ENCODE measurements around the gene ABHD13. TPM values are rescaled to one million over a fixed set of nuclear protein-coding genes. Genes with fewer than 3 reads are reported as not detected.

ABHD13 gene
- total and polyA plus RNA-seq, 5 experiments from 2014 or later = 4.8 to 15.9 (median 6.8) TPM

- Mint-ChIP-seq H3K9me3 (no peaks in the 10 kb centered on the region), H3K4me3 (peak overlapping the region in 1 of 10 donors; percentile 13), H3K36me3 (no peaks in the 10 kb centered on the region), H3K27ac (peak overlapping the region in 3 of 10 donors; percentile 7 to 87 (median 25)), H3K4me1 (peaks cover 10 to 37% (median 29%) of the 10 kb centered on the region in 4 donors), H3K27me3 (no peaks in the 10 kb centered on the region)
- DNase-seq (no peak), ATAC-seq (no peak)
- POLR2A ChIA-PET = no interaction called here
These were observed 54.1 kb downstream of the ABHD13 start for GRCh38 chr13:108272333-108272732.

GRCh38 chr13:108273429-108274118, 55.4 kb downstream of the ABHD13 start:
- POLR2A ChIA-PET = no interaction called here
- H3K9me3 Mint-ChIP-seq = no peaks in the 10 kb centered on the region
- peaks cover 10 to 28% (median 22%) of the 10 kb centered on the region in 4 donors for H3K4me1 Mint-ChIP-seq
- no peaks in the 10 kb centered on the region for H3K27me3 Mint-ChIP-seq
- H3K27ac Mint-ChIP-seq = no peak overlapping the region
- H3K36me3 Mint-ChIP-seq = no peaks in the 10 kb centered on the region
- DNase-seq (no peak), ATAC-seq (no peak)
- H3K4me3 Mint-ChIP-seq = no peak overlapping the region

GRCh38 chr13:108274718-108275117, 56.5 kb downstream of the ABHD13 start:
- ATAC-seq = no peak
- H3K4me3 Mint-ChIP-seq = no peak overlapping the region
- POLR2A ChIA-PET = no interaction called here
- H3K27me3 Mint-ChIP-seq = peaks cover 0 to 5% (median 0%) of the 10 kb centered on the region in 5 donors
- H3K4me1 Mint-ChIP-seq = peaks cover 7 to 18% (median 12%) of the 10 kb centered on the region in 4 donors
- H3K27ac Mint-ChIP-seq = no peak overlapping the region
- H3K9me3 Mint-ChIP-seq = no peaks in the 10 kb centered on the region
- no peak for DNase-seq
- H3K36me3 Mint-ChIP-seq = peaks cover 0 to 7% (median 0%) of the 10 kb centered on the region in 3 donors

GRCh38 chr13:108276060-108276459, 57.9 kb downstream of the ABHD13 start:
- ATAC-seq (no peak), DNase-seq (no peak)
- H3K9me3 Mint-ChIP-seq = no peaks in the 10 kb centered on the region
- no peak overlapping the region for H3K4me3 Mint-ChIP-seq
- H3K4me1 Mint-ChIP-seq = peaks cover 0 to 6% (median under 1%) of the 10 kb centered on the region in 4 donors
- peaks cover 0 to 7% (median 1%) of the 10 kb centered on the region in 3 donors for H3K36me3 Mint-ChIP-seq
- H3K27ac Mint-ChIP-seq = no peak overlapping the region
- POLR2A ChIA-PET = no interaction called here
- H3K27me3 Mint-ChIP-seq = peaks cover 0 to 6% (median 0%) of the 10 kb centered on the region in 5 donors

- no peaks in the 10 kb centered on the region for H3K9me3 Mint-ChIP-seq
- peaks cover 0 to 2% (median 0%) of the 10 kb centered on the region in 4 donors for H3K4me1 Mint-ChIP-seq
- POLR2A ChIA-PET = no interaction called here
- DNase-seq = no peak
- no peak for ATAC-seq
- no peak overlapping the region for H3K27ac Mint-ChIP-seq
- H3K36me3 Mint-ChIP-seq = peaks cover 0 to 8% (median 1%) of the 10 kb centered on the region in 3 donors
- no peak overlapping the region for H3K4me3 Mint-ChIP-seq
- peaks cover 0 to 6% (median 0%) of the 10 kb centered on the region in 5 donors for H3K27me3 Mint-ChIP-seq
These were observed 60.3 kb downstream of the ABHD13 start for GRCh38 chr13:108278466-108278865.

GRCh38 chr13:108281901-108282300, 63.7 kb downstream of the ABHD13 start:
- no peak overlapping the region for H3K4me3 Mint-ChIP-seq

GRCh38 chr13:108283110-108283509, 64.9 kb downstream of the ABHD13 start:
- POLR2A ChIA-PET = no interaction called here
- ATAC-seq = no peak
- peaks cover 0 to 8% (median 8%) of the 10 kb centered on the region in 3 donors for H3K36me3 Mint-ChIP-seq
- DNase-seq = no peak
- peaks cover 0 to 2% (median 0%) of the 10 kb centered on the region in 4 donors for H3K4me1 Mint-ChIP-seq
- no peak overlapping the region for H3K4me3 Mint-ChIP-seq
- H3K9me3 Mint-ChIP-seq = no peaks in the 10 kb centered on the region
- no peak overlapping the region for H3K27ac Mint-ChIP-seq
- peaks cover 0 to 6% (median 0%) of the 10 kb centered on the region in 5 donors for H3K27me3 Mint-ChIP-seq

More at GRCh38 chr13:108281901-108282300, 63.7 kb downstream of the ABHD13 start:
- peaks cover 0 to 2% (median 0%) of the 10 kb centered on the region in 4 donors for H3K4me1 Mint-ChIP-seq
- no peaks in the 10 kb centered on the region for H3K9me3 Mint-ChIP-seq
- peaks cover 0 to 8% (median 5%) of the 10 kb centered on the region in 3 donors for H3K36me3 Mint-ChIP-seq
- no peak overlapping the region for H3K27ac Mint-ChIP-seq
- POLR2A ChIA-PET = no interaction called here
- peaks cover 0 to 6% (median 0%) of the 10 kb centered on the region in 5 donors for H3K27me3 Mint-ChIP-seq
- ATAC-seq (no peak), DNase-seq (no peak)

Other genes starting within 250 kb of the ABHD13 start
- gene LIG4, start 2.9 kb upstream of the ABHD13 start, total RNA-seq = 10 to 100 TPM; 12.4 to 13.3 TPM
- 1 to 10 TPM; 4.9 to 10.0 (median 5.8) TPM for gene LIG4, start 2.9 kb upstream of the ABHD13 start, polyA plus RNA-seq
- gene TNFSF13B, start 51.3 kb downstream of the ABHD13 start, total RNA-seq = 1 to 10 TPM; 3.4 to 4.4 TPM
- 1 to 10 TPM; 2.8 to 5.6 (median 3.0) TPM for gene TNFSF13B, start 51.3 kb downstream of the ABHD13 start, polyA plus RNA-seq

Measured in naive thymus-derived CD8-positive, alpha-beta T cell (primary cell).